ENCODE results near the gene FOXD4L6. TPM values are rescaled to one million over a fixed set of nuclear protein-coding genes. Genes with fewer than 3 reads are reported as not detected.
A peak's percentile ranks its signal among the peaks of the same experiment; 100 is the strongest.
"Not testable (repeated sequence)": the region's sequence is repeated elsewhere in the genome, so short reads cannot be mapped to it uniquely, and the experiment has no call there.

FOXD4L6 gene
- total RNA-seq, 1 donor from 2014 or later, result 0.18 TPM

DNA sequence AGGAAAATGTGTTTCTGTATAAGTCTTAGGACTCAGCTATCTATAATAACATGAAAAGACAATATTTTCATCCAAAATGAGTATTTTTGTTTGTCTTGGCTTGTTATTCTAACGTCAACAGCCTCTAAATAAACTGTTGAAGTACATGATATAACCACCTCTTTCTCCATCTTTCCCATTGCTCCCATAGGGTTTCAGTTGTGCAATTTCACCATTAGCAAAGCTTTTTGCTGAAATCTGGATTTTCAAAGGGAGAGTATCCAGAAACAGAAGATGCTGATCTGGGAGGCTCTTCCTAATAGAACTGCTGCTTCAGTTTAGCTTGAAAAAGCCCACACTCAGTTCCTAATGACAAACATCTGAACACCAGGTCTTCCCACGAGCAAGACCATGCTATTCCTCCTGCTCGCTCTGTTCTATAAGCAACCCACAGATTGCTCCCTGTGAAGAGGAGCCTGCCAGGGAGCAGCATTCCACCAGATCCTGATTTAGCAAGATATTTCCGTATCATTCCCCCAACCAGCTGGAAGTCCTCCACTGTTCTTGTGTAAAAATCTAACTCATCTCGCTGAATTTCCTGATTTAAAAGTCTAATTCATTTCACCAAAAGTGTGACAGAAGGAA is 41.2 kb downstream of the FOXD4L6 start:
- H3K36me3 Mint-ChIP-seq (ENCODE audit: low read depth, unreplicated experiment); H3K9me3 Mint-ChIP-seq (ENCODE audit: unreplicated experiment); H2AFZ ChIP-seq (ENCODE audit: low read depth, low read length); H3K27ac Mint-ChIP-seq (ENCODE audit: unreplicated experiment); H3K4me3 Mint-ChIP-seq (ENCODE audit: unreplicated experiment); H3K27me3 ChIP-seq (ENCODE audit: insufficient read depth, low read length); H3K27ac ChIP-seq (ENCODE audit: low read depth, low read length); H3K4me1 Mint-ChIP-seq (ENCODE audit: low read depth, unreplicated experiment); H3K36me3 ChIP-seq (ENCODE audit: insufficient read depth, low read length); H3K9me3 ChIP-seq (ENCODE audit: insufficient read depth, low read depth, low read length); DNase-seq (ENCODE audit: low read depth); H3K9ac ChIP-seq (ENCODE audit: low read length); H3K4me3 ChIP-seq (ENCODE audit: insufficient read depth, low read depth, low read length); H3K4me1 ChIP-seq (ENCODE audit: insufficient read depth, low read length); H3K79me2 ChIP-seq (ENCODE audit: insufficient read depth, low read length); H4K20me1 ChIP-seq (ENCODE audit: insufficient read depth, low read length); H3K4me2 ChIP-seq (ENCODE audit: low read length); FAIRE-seq: not testable (repeated sequence)
- H3K27me3 Mint-ChIP-seq (ENCODE audit: low read depth, unreplicated experiment), result peaks cover 18% of the 10 kb centered on the region

- H3K4me1 ChIP-seq (ENCODE audit: insufficient read depth, low read length); H3K4me3 ChIP-seq (ENCODE audit: insufficient read depth, low read depth, low read length); H2AFZ ChIP-seq (ENCODE audit: low read depth, low read length); H3K9me3 Mint-ChIP-seq (ENCODE audit: unreplicated experiment); H3K27ac ChIP-seq (ENCODE audit: low read depth, low read length); H3K4me1 Mint-ChIP-seq (ENCODE audit: low read depth, unreplicated experiment); DNase-seq (ENCODE audit: low read depth); H3K4me3 Mint-ChIP-seq (ENCODE audit: unreplicated experiment); H3K79me2 ChIP-seq (ENCODE audit: insufficient read depth, low read length); FAIRE-seq; H3K27ac Mint-ChIP-seq (ENCODE audit: unreplicated experiment); H3K9ac ChIP-seq (ENCODE audit: low read length); H3K4me2 ChIP-seq (ENCODE audit: low read length); H3K36me3 ChIP-seq (ENCODE audit: insufficient read depth, low read length); H3K36me3 Mint-ChIP-seq (ENCODE audit: low read depth, unreplicated experiment); H3K9me3 ChIP-seq (ENCODE audit: insufficient read depth, low read depth, low read length); H4K20me1 ChIP-seq (ENCODE audit: insufficient read depth, low read length); H3K27me3 ChIP-seq (ENCODE audit: insufficient read depth, low read length): not testable (repeated sequence)
- peaks cover 18% of the 10 kb centered on the region for H3K27me3 Mint-ChIP-seq (ENCODE audit: low read depth, unreplicated experiment)
These were observed 41.8 kb downstream of the FOXD4L6 start for GRCh38 chr9:41086685-41087084.

DNA sequence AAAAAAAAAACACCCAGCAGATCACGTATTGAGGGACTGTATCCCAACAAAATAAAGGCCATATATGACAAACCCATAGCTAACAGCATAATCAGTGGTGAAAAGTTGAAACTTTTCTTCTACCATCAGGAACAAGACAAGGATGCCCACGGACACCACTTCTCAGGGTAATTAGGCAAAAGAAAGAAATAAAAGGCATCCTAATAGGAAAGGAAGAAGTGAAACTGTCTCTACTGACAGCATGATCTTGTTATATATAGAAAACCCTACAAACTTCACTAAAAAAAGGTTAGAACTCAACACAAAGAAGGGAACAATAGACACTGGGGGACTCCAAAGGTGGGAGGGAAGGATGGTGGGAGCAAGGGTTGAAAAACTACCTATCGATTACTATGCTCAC is 42.3 kb downstream of the FOXD4L6 start:
- H3K27ac ChIP-seq (ENCODE audit: low read depth, low read length); H2AFZ ChIP-seq (ENCODE audit: low read depth, low read length); H3K4me3 ChIP-seq (ENCODE audit: insufficient read depth, low read depth, low read length); H3K36me3 Mint-ChIP-seq (ENCODE audit: low read depth, unreplicated experiment); H3K27me3 ChIP-seq (ENCODE audit: insufficient read depth, low read length); H3K9me3 ChIP-seq (ENCODE audit: insufficient read depth, low read depth, low read length); H3K9ac ChIP-seq (ENCODE audit: low read length); H3K36me3 ChIP-seq (ENCODE audit: insufficient read depth, low read length); DNase-seq (ENCODE audit: low read depth); H3K79me2 ChIP-seq (ENCODE audit: insufficient read depth, low read length); H4K20me1 ChIP-seq (ENCODE audit: insufficient read depth, low read length); H3K9me3 Mint-ChIP-seq (ENCODE audit: unreplicated experiment); H3K4me1 Mint-ChIP-seq (ENCODE audit: low read depth, unreplicated experiment); H3K4me1 ChIP-seq (ENCODE audit: insufficient read depth, low read length); H3K27ac Mint-ChIP-seq (ENCODE audit: unreplicated experiment); FAIRE-seq; H3K4me3 Mint-ChIP-seq (ENCODE audit: unreplicated experiment); H3K4me2 ChIP-seq (ENCODE audit: low read length): not testable (repeated sequence)
- H3K27me3 Mint-ChIP-seq (ENCODE audit: low read depth, unreplicated experiment), result peaks cover 18% of the 10 kb centered on the region

GRCh38 chr9:41082358-41082757 is 46.1 kb downstream of the FOXD4L6 start:
- not testable (repeated sequence) for H3K9me3 ChIP-seq (ENCODE audit: insufficient read depth, low read depth, low read length); H3K9ac ChIP-seq (ENCODE audit: low read length); H3K27ac ChIP-seq (ENCODE audit: low read depth, low read length); H3K4me3 Mint-ChIP-seq (ENCODE audit: unreplicated experiment); FAIRE-seq; H3K27me3 ChIP-seq (ENCODE audit: insufficient read depth, low read length); H4K20me1 ChIP-seq (ENCODE audit: insufficient read depth, low read length); H3K4me3 ChIP-seq (ENCODE audit: insufficient read depth, low read depth, low read length); H3K4me1 ChIP-seq (ENCODE audit: insufficient read depth, low read length); H2AFZ ChIP-seq (ENCODE audit: low read depth, low read length); H3K27ac Mint-ChIP-seq (ENCODE audit: unreplicated experiment); DNase-seq (ENCODE audit: low read depth); H3K4me2 ChIP-seq (ENCODE audit: low read length); H3K79me2 ChIP-seq (ENCODE audit: insufficient read depth, low read length); H3K36me3 ChIP-seq (ENCODE audit: insufficient read depth, low read length); H3K36me3 Mint-ChIP-seq (ENCODE audit: low read depth, unreplicated experiment); H3K9me3 Mint-ChIP-seq (ENCODE audit: unreplicated experiment); H3K4me1 Mint-ChIP-seq (ENCODE audit: low read depth, unreplicated experiment)
- H3K27me3 Mint-ChIP-seq (ENCODE audit: low read depth, unreplicated experiment), result peaks cover 12% of the 10 kb centered on the region

DNA sequence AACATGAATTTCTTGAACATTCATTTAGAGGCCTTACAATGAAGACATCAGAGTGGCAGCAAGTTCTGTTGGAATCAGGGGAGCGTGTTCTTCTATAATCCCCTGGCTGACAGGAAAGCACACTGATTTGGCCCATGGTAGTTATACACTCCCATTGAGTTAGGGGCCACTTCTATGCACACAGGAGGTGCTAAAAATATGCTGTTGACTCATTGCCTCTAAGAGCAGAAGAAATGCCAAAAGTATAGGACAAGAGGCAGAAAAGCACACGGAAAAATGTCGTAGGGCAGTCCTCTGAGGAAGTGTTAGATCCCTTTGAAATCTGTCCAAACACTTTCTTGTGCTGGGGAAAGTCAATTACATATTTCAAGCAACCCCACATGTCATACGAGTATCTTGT is 49.0 kb downstream of the FOXD4L6 start:
- not testable (repeated sequence) for H3K4me2 ChIP-seq (ENCODE audit: low read length); H3K36me3 Mint-ChIP-seq (ENCODE audit: low read depth, unreplicated experiment); H3K4me1 Mint-ChIP-seq (ENCODE audit: low read depth, unreplicated experiment); FAIRE-seq; H3K9ac ChIP-seq (ENCODE audit: low read length); H2AFZ ChIP-seq (ENCODE audit: low read depth, low read length); H3K9me3 ChIP-seq (ENCODE audit: insufficient read depth, low read depth, low read length); H3K27ac Mint-ChIP-seq (ENCODE audit: unreplicated experiment); H3K27ac ChIP-seq (ENCODE audit: low read depth, low read length); H3K4me3 ChIP-seq (ENCODE audit: insufficient read depth, low read depth, low read length); DNase-seq (ENCODE audit: low read depth); H3K9me3 Mint-ChIP-seq (ENCODE audit: unreplicated experiment); H3K27me3 ChIP-seq (ENCODE audit: insufficient read depth, low read length); H3K4me3 Mint-ChIP-seq (ENCODE audit: unreplicated experiment); H3K79me2 ChIP-seq (ENCODE audit: insufficient read depth, low read length); H3K36me3 ChIP-seq (ENCODE audit: insufficient read depth, low read length); H3K4me1 ChIP-seq (ENCODE audit: insufficient read depth, low read length); H4K20me1 ChIP-seq (ENCODE audit: insufficient read depth, low read length)
- H3K27me3 Mint-ChIP-seq (ENCODE audit: low read depth, unreplicated experiment), result peaks cover 10% of the 10 kb centered on the region

DNA sequence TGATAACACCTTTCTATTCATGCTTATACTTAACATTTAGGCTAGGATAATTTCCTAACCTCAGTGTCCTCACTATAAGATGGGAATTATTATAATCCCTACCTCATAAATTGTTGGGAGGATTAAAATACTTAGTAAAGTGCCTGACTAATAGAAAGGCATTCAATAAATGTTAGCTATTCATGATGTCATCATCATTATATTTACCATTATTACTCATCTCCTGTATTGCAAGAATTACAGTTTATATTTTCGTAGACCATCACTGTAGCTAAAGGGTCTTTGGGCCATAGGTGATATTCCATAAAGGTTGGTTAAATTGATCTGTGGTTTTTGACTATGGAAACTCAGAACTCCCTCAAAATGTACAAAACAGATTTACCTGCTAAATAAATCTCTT is 50.9 kb downstream of the FOXD4L6 start:
- not testable (repeated sequence) for H3K9me3 Mint-ChIP-seq (ENCODE audit: unreplicated experiment); H3K4me1 Mint-ChIP-seq (ENCODE audit: low read depth, unreplicated experiment); H3K9ac ChIP-seq (ENCODE audit: low read length); H2AFZ ChIP-seq (ENCODE audit: low read depth, low read length); H3K9me3 ChIP-seq (ENCODE audit: insufficient read depth, low read depth, low read length); H3K4me3 Mint-ChIP-seq (ENCODE audit: unreplicated experiment); H3K79me2 ChIP-seq (ENCODE audit: insufficient read depth, low read length); H3K27me3 ChIP-seq (ENCODE audit: insufficient read depth, low read length); H3K4me3 ChIP-seq (ENCODE audit: insufficient read depth, low read depth, low read length); H3K4me2 ChIP-seq (ENCODE audit: low read length); H3K36me3 Mint-ChIP-seq (ENCODE audit: low read depth, unreplicated experiment); H3K4me1 ChIP-seq (ENCODE audit: insufficient read depth, low read length); H3K36me3 ChIP-seq (ENCODE audit: insufficient read depth, low read length); H4K20me1 ChIP-seq (ENCODE audit: insufficient read depth, low read length); H3K27ac Mint-ChIP-seq (ENCODE audit: unreplicated experiment); H3K27ac ChIP-seq (ENCODE audit: low read depth, low read length); FAIRE-seq
- DNase-seq (ENCODE audit: low read depth), result peak; percentile 36
- H3K27me3 Mint-ChIP-seq (ENCODE audit: low read depth, unreplicated experiment), result peaks cover 16% of the 10 kb centered on the region

Data from astrocyte (in vitro differentiated cells and primary cell).